K562 (cell line): ENCODE results near the gene CHST12. TPM values are rescaled to one million over a fixed set of nuclear protein-coding genes. Genes with fewer than 3 reads are reported as not detected.
A peak's percentile ranks its signal among the peaks of the same experiment; 100 is the strongest.

Experiments used
- ATAC-seq: fragments of 200-7000 bp; cut with Tn5 transposase; 3 replicates; pipeline ENCODE4 v1.9.1; 2020; ENCODE audit warnings: moderate library complexity
- BruUV-seq: library from RNA; stranded (reverse); fragments of 400-500 nt; replicated peaks from 2 replicates; lab custom pipeline; 2021; lab: Mats Ljungman, UMichigan
- CTCF ChIA-PET: fragments of 300-600 bp; formaldehyde crosslinking; extraction: SDS; loops from one replicate; lab custom pipeline; 2021; ENCODE audit warnings: low intra/inter-chr PET ratio; lab: Yijun Ruan, JAX
- POLR2A ChIA-PET: fragments of 300-600, 350-650 bp; sonication (Branson Sonifier 250); formaldehyde crosslinking; extraction: SDS; loops from one replicate; lab custom pipeline; 2021; ENCODE audit warnings: antibody characterized with exemption, inconsistent platforms; lab: Yijun Ruan, JAX
- DNase-seq, 4 experiments: peaks; one replicate each; pipeline versions ENCODE4 v3.0.0 to v3.0.0-alpha.2; 2011 to 2018; ENCODE audit warnings: low spot score in 3 of 4, mixed read lengths in 3 of 4; ENCODE audit errors: extremely low read depth in 1 of 4
- FAIRE-seq: peaks from 2 replicates; lab custom pipeline; 2011; peaks lifted over from hg19 to GRCh38; lab: Jason Lieb, UNC
- H2AFZ ChIP-seq: 2 replicates; pipeline ENCODE4 v1.6.0; 2011; ENCODE audit warnings: low read depth, low read length, control low read depth, inconsistent platforms
- H3K27ac ChIP-seq: fragments of 200-600 bp; 3 replicates; pipeline ENCODE4 v1.8.0; 2011; ENCODE audit warnings: low read depth, mild to moderate bottlenecking, control low read depth, inconsistent platforms, low read length, moderate library complexity, mixed read lengths; ENCODE audit errors: extremely low read depth
- H3K27me3 ChIP-seq, 2 experiments: fragments of 300-600 bp in 1 of 2; 2 replicates in 1 of 2; 3 replicates in 1 of 2; pipeline versions ENCODE4 v1.6.0 to v1.8.0; 2011; ENCODE audit warnings: inconsistent platforms in 2 of 2, low read length in 2 of 2, mild to moderate bottlenecking in 1 of 2, mixed read lengths in 1 of 2, moderate library complexity in 1 of 2; ENCODE audit not compliant: control insufficient read depth in 2 of 2, insufficient read depth in 2 of 2
- H3K36me3 ChIP-seq: fragments of 300-600 bp; 3 replicates; pipeline ENCODE4 v1.8.0; 2011; ENCODE audit warnings: mild to moderate bottlenecking, low read length, inconsistent platforms; ENCODE audit not compliant: control insufficient read depth, insufficient read depth
- H3K4me1 ChIP-seq, 2 experiments: fragments of 200-600 bp in 1 of 2; replicated peaks in 1 of 2; 2 replicates in 1 of 2; 3 replicates in 1 of 2; pipeline versions ENCODE4 v1.5.1 to v1.8.0; 2011; ENCODE audit warnings: inconsistent platforms in 2 of 2, low read length in 2 of 2, mild to moderate bottlenecking in 1 of 2, mixed read lengths in 1 of 2, moderate library complexity in 1 of 2; ENCODE audit not compliant: control insufficient read depth in 2 of 2, insufficient read depth in 2 of 2
- H3K4me2 ChIP-seq: 2 replicates; pipeline ENCODE4 v1.6.1; 2011; ENCODE audit warnings: low read length, control low read depth, inconsistent platforms, mixed read lengths; ENCODE audit not compliant: insufficient read depth
- H3K4me3 ChIP-seq: fragments of 200-600 bp; sonication (generic), shearing (Covaris generic); 2 replicates; pipeline ENCODE4 v1.5.1; 2016; ENCODE audit warnings: control low read depth, inconsistent platforms
- H3K79me2 ChIP-seq: fragments of 200-600 bp; 3 replicates; pipeline ENCODE4 v1.8.0; 2011; ENCODE audit warnings: low read length, inconsistent platforms; ENCODE audit not compliant: control insufficient read depth, insufficient read depth
- H3K9ac ChIP-seq, 2 experiments: 2 replicates each; pipeline versions ENCODE4 v1.6.0 to v1.6.1; 2011; ENCODE audit warnings: low read depth in 2 of 2, low read length in 2 of 2, control low read depth in 1 of 2, inconsistent platforms in 1 of 2, mild to moderate bottlenecking in 1 of 2, mixed read lengths in 1 of 2; ENCODE audit not compliant: insufficient read depth in 1 of 2
- H3K9me1 ChIP-seq: one replicate; pipeline ENCODE4 v1.6.0; 2011; ENCODE audit warnings: inconsistent platforms, mild to moderate bottlenecking, low read length, moderate library complexity; ENCODE audit not compliant: control insufficient read depth, insufficient read depth
- H3K9me3 ChIP-seq: replicated peaks from 2 replicates; pipeline ENCODE4 v1.5.1; 2011; ENCODE audit warnings: low read depth, low read length, inconsistent platforms; ENCODE audit not compliant: control insufficient read depth, insufficient read depth
- H4K20me1 ChIP-seq: replicated peaks from 2 replicates; pipeline ENCODE4 v1.6.1; 2011; ENCODE audit warnings: low read length, inconsistent platforms, mixed read lengths; ENCODE audit not compliant: control insufficient read depth, insufficient read depth
- EGR1 ChIP-seq: fragments of 450-650 bp; conservative IDR thresholded peaks from 2 replicates; pipeline ENCODE4 v1.6.1; 2017; ENCODE audit warnings: mild to moderate bottlenecking
- ETV5 ChIP-seq: sonication (generic); formaldehyde crosslinking; IDR thresholded peaks from 2 replicates; pipeline ENCODE4 v1.4.0; 2020; ENCODE audit warnings: low read depth, mild to moderate bottlenecking, missing genetic modification reagents
- RBM14 ChIP-seq: fragments of 200-400 bp; formaldehyde crosslinking; IDR thresholded peaks from 2 replicates; pipeline ENCODE4 v1.6.1; 2018; ENCODE audit warnings: low read depth, mild to moderate bottlenecking, low read length, moderate library complexity, borderline replicate concordance; ENCODE audit not compliant: insufficient read depth
- XRCC4 ChIP-seq: IDR thresholded peaks from one replicate; pipeline ENCODE4 v1.6.1; 2011; ENCODE audit not compliant: insufficient read depth, insufficient read length; ENCODE audit errors: extremely low read depth
- WGBS: fragments of 100-300 bp; shearing (Covaris generic); methylation state at CpG from one replicate; pipeline ENCODE4 v1.1.6; 2016; ENCODE audit warnings: low coverage, mixed read lengths; ENCODE audit not compliant: insufficient coverage; ENCODE audit errors: missing lambda C conversion rate; 5-methylcytosine and 5-hydroxymethylcytosine counted together
- in situ Hi-C: fragments of 300-500 bp; cut with MboI; formaldehyde crosslinking; loops from 4 replicates; pipeline ENCODE4 v1.15.0; 2018; ENCODE audit warnings: inconsistent platforms, mixed read lengths
- intact Hi-C: fragments of 100-400 bp; cut with micrococcal nuclease; formaldehyde crosslinking; loops from 2 replicates; pipeline ENCODE4 v1.14.2; 2022
- polyA plus RNA-seq, 8 experiments: library from polyadenylated mRNA; depleted of rRNA in 4 of 8; stranded (reverse) in 5 of 8; unstranded in 3 of 8; fragments of >200 nt; fragmentation: Nextera tagmentation in 2 of 8; fragmentation: Illumina TruSeq in 1 of 8; extraction: Ambion mirVana in 2 of 8; extraction: Trizol in 1 of 8; gene quantifications; 2 replicates each; pipeline versions ENCODE4 v1.2.1 to v1.2.3, GENCODE V29; 2011 to 2014; ENCODE audit warnings: inconsistent platforms in 1 of 8, missing spikeins in 1 of 8
- total RNA-seq, 7 experiments: library from RNA; depleted of rRNA in 6 of 7; stranded (reverse); fragments of >200 nt in 6 of 7; fragmentation: Illumina TruSeq in 2 of 7; extraction: Trizol in 2 of 7; gene quantifications; 2 replicates each; pipeline versions ENCODE4 v1.2.1 to v1.2.3, GENCODE V29; 2011 to 2021; ENCODE audit warnings: low replicate concordance in 1 of 7
- TF ChIP-seq, protein P1 (sequence below), 3 experiments: IDR thresholded peaks in 2 of 3; conservative IDR thresholded peaks in 1 of 3; 2 replicates each; pipeline ENCODE4 v1.5.1; 2011 to 2012; ENCODE audit warnings: low read length in 3 of 3, mild to moderate bottlenecking in 3 of 3, control low read depth in 2 of 3, improper control_type of control experiment in 1 of 3, inconsistent platforms in 1 of 3, low read depth in 1 of 3, mixed read lengths in 1 of 3, moderate library complexity in 1 of 3; ENCODE audit not compliant: insufficient read depth in 2 of 3

CHST12 gene
- total and polyA plus RNA-seq, 9 of the 15 experiments (the other 6 are each of a cell fraction or from before 2014, with no cell fraction given) = 0.18 to 19.8 (median 3.6) TPM

DNA sequence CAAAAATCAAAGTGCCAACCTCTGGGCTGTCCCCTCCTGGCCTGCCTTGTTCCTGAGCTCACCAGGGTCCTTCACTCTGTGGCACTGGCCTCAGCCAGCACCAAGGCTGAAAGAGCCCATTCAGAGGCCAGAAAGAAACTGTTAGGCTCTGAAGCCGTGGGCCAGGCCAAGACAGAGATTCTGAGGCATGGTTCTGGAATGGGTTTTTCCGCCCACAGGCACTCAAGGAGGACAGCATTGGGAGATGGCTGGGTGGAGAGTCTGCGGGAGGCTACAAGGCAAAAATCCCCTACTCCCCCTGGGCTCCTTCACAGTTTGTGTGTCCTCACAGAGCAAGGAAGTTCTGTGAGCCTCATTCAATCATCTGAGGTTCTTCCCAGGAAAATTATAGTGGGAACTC lies 41.1 kb downstream of the CHST12 start (continued):
- no peak for TF ChIP-seq RBM14
- TF ChIP-seq EGR1 = no peak
- TF ChIP-seq XRCC4 = no peak
- TF ChIP-seq, all 486 proteins: peak for 0

DNA sequence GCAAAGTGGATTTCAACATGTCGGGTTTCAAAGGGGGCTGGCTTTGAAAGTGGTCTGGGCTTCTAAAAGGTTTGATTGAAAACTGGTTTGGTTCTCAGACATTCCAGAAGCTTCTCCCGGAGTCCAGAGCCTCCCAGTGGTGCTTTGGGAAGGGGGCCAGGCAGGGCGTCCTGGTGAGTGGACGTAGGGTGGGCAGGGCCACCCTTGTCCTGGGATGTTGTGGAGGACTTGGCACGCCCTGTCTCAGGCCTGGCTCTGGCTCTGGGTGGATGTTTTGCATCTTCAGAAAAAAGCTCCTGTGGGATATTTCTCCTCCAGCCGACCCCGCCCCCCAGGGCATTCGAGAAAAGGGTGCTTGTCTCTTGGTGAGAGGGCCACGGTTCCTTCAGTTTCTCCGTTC lies 41.6 kb downstream of the CHST12 start:
- in situ Hi-C loops = no loop called here
- WGBS = 62% methylated on average over 7 of the region's 10 CpGs
- Histone ChIP-seq H3K27me3 (peaks cover 0 to 5% of the 10 kb centered on the region in 2 experiments; a peak in 1 of 5 replicates), H3K9me1 (peaks cover 5% of the 10 kb centered on the region), H3K9ac (no peak overlapping the region), H3K4me1 (peaks cover 0 to 22% of the 10 kb centered on the region in 2 experiments; a peak in 3 of 5 replicates), H3K4me3 (no peak overlapping the region), H3K9me3 (no peaks in the 10 kb centered on the region), H3K27ac (no peak overlapping the region), H3K4me2 (no peak overlapping the region), H3K79me2 (no peaks in the 10 kb centered on the region), H2AFZ (no peak overlapping the region)
- POLR2A ChIA-PET = interaction anchor here (0.6 kb wide), 1 partner anchor 45 kb away, joined by 3 read pairs; no protein-coding TSS in a partner anchor
- DNase-seq (peak in 1 of 4 experiments; percentile 8), ATAC-seq (no peak), FAIRE-seq (no peak)
- CTCF ChIA-PET = interaction anchor here (0.6 kb wide), 1 partner anchor 124 kb away, joined by 3 read pairs; no protein-coding TSS in a partner anchor
- BruUV-seq = no TSS peak
- TF ChIP-seq, protein P1, sequence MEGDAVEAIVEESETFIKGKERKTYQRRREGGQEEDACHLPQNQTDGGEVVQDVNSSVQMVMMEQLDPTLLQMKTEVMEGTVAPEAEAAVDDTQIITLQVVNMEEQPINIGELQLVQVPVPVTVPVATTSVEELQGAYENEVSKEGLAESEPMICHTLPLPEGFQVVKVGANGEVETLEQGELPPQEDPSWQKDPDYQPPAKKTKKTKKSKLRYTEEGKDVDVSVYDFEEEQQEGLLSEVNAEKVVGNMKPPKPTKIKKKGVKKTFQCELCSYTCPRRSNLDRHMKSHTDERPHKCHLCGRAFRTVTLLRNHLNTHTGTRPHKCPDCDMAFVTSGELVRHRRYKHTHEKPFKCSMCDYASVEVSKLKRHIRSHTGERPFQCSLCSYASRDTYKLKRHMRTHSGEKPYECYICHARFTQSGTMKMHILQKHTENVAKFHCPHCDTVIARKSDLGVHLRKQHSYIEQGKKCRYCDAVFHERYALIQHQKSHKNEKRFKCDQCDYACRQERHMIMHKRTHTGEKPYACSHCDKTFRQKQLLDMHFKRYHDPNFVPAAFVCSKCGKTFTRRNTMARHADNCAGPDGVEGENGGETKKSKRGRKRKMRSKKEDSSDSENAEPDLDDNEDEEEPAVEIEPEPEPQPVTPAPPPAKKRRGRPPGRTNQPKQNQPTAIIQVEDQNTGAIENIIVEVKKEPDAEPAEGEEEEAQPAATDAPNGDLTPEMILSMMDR (IDR thresholded peaks at IDR 0.05 in 2 of 3, conservative IDR thresholded peaks at IDR 0.05 in 1 of 3; ENCODE audit: insufficient read depth in 2 of 3, low read depth in 1 of 3, low read length in 3 of 3) = peak in 1 of 3 experiments; percentile 8; a peak in 1 of 6 replicates
- TF ChIP-seq ETV5 (CRISPR knock-in tag) = no peak
- TF ChIP-seq, all 486 proteins: peak for 1
- H3K36me3 ChIP-seq = no peaks in the 10 kb centered on the region
- H4K20me1 ChIP-seq = no peaks in the 10 kb centered on the region
- intact Hi-C loops = no loop called here
